Suprapubic skin (tissue), 3 donors: ENCODE measurements around the gene LALBA.

Experiments
- POLR2A ChIP-seq, 2 donors: fragments of 450-650 bp; IDR thresholded peaks; one replicate each; pipeline ENCODE4 v1.6.1; 2017; ENCODE audit warnings: antibody characterized with exemption in 2 of 2, mild to moderate bottlenecking in 2 of 2, moderate library complexity in 2 of 2
- TF ChIP-seq, protein P1 (sequence below), 2 donors: fragments of 200-600 bp in 1 of 2; fragments of 450-650 bp in 1 of 2; sonication (generic) in 1 of 2; IDR thresholded peaks; one replicate each; pipeline ENCODE4 v1.5.1; 2016 to 2019; ENCODE audit warnings: antibody characterized with exemption in 2 of 2, mild to moderate bottlenecking in 1 of 2, moderate library complexity in 1 of 2

DNA sequence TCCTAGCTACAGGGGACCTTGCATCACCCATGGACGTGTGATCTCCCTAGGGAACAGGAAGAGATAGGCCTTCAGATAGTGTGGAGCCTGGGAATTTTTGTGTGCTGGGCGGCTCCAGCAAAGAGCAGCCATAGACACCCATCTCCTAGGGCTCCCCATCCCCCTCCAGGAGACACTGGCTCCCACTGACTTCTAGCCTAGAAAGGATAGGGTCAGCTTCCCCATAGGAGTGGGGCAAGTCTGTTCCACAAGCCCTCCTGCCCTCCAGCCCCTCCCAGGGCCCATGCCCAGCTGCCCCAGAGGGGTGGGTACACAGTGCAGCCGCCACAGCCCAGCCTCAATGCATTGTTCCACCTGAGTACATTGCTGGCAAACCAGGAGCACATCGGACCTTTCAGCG is 16.5 kb upstream of the LALBA start:
- TF ChIP-seq, protein P1, sequence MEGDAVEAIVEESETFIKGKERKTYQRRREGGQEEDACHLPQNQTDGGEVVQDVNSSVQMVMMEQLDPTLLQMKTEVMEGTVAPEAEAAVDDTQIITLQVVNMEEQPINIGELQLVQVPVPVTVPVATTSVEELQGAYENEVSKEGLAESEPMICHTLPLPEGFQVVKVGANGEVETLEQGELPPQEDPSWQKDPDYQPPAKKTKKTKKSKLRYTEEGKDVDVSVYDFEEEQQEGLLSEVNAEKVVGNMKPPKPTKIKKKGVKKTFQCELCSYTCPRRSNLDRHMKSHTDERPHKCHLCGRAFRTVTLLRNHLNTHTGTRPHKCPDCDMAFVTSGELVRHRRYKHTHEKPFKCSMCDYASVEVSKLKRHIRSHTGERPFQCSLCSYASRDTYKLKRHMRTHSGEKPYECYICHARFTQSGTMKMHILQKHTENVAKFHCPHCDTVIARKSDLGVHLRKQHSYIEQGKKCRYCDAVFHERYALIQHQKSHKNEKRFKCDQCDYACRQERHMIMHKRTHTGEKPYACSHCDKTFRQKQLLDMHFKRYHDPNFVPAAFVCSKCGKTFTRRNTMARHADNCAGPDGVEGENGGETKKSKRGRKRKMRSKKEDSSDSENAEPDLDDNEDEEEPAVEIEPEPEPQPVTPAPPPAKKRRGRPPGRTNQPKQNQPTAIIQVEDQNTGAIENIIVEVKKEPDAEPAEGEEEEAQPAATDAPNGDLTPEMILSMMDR (IDR thresholded peaks at IDR 0.05) = no peak
- no peak for TF ChIP-seq POLR2A (IDR thresholded peaks at IDR 0.05)
